Measurements from ENCODE around the gene IPO5.
"Not testable (repeated sequence)": the region's sequence is repeated elsewhere in the genome, so short reads cannot be mapped to it uniquely, and the experiment has no call there.

Gene IPO5

GRCh38 chr13:98026457-98026857, 73.0 kb downstream of the IPO5 start:
- peak; percentile 27 for DNase-seq (ENCODE audit: low read depth)
- TF ChIP-seq MAX (IDR thresholded peaks at IDR 0.05; ENCODE audit: low read depth, low read length) (no peak), MYC (IDR thresholded peaks at IDR 0.05; ENCODE audit: low read depth, low read length) (no peak), CTCF (IDR thresholded peaks at IDR 0.05; ENCODE audit: low read depth, low read length) (no peak), POLR2A (IDR thresholded peaks at IDR 0.05; ENCODE audit: extremely low read depth, insufficient read length) (no peak)
- no peak overlapping the region for H3K4me3 ChIP-seq (ENCODE audit: low read depth, low read length)

DNA sequence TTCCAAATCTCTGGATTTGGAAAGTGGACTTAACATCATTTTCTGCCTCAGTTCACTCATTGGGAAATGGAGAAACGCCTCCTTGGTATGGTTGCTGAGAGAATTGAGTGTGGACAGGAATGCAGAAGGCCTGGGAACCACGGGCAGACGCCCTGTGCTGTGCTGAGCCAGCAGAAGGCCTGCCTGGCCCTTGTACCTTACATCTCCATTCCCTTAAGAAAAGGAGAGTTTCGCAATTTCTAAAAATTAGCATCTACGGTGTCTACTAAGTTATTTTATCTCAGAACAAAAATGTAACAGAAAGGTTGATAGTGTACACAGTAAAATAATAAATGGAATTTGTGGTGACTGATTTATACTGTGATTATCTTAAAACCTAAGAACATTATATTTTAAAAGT, 78.7 kb downstream of the IPO5 start:
- no peak for TF ChIP-seq CTCF (IDR thresholded peaks at IDR 0.05; ENCODE audit: low read depth, low read length)
- no peak for TF ChIP-seq POLR2A (IDR thresholded peaks at IDR 0.05; ENCODE audit: extremely low read depth, insufficient read length)
- TF ChIP-seq MYC (IDR thresholded peaks at IDR 0.05; ENCODE audit: low read depth, low read length): no peak
- TF ChIP-seq MAX (IDR thresholded peaks at IDR 0.05; ENCODE audit: low read depth, low read length): no peak
- H3K4me3 ChIP-seq (ENCODE audit: low read depth, low read length): no peak overlapping the region
- DNase-seq (ENCODE audit: low read depth): no peak

DNA sequence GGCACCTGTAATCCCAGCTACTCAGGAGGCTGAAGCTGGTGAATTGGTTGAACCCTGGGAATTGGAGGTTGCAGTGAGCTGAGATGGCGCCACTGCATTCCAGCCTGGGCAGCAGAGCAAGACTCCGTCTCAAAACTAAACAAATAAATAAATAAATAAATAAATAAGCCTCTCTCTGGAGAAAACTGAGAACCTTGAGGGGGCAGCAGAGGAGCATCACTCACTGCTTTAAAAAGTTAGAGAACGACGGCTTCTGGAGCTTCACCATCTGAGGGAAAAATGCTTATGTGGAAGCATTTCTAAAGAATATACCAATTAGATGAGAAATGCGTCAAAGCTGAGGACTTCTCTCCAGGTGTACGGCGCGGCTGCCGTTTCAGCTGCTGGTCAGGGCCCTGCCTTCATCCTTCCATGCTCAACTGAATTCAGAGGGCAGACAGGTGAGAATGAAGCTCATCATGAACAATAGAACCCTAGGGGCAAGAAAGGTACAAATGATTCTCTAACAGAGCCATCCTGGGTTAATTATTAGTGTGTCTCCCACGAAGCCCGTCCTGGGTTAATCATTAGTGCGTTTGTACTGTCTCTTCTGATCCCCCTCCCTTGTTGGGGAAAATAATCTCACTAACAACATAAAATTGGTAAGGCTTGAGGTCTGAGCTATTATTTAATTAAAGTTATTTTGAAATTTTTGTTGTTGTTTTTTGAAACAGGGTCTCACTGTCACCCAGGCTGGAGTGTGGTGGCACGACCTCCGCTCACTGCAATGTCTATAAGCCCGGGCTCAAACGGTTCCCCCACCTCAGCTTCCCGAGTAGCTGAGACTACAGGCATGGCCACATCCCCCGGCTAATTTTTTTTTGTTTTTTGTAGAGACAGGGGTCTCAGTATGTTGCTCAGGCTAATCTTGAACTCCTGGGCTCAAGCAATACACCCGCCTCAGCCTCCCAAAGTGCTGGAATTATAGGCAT, 80.1 kb downstream of the IPO5 start:
- H3K4me3 ChIP-seq (ENCODE audit: low read depth, low read length): no peak overlapping the region
- DNase-seq (ENCODE audit: low read depth): peak; percentile 35
- TF ChIP-seq MAX (IDR thresholded peaks at IDR 0.05; ENCODE audit: low read depth, low read length) (no peak), CTCF (IDR thresholded peaks at IDR 0.05; ENCODE audit: low read depth, low read length) (peak; percentile 12)

DNA sequence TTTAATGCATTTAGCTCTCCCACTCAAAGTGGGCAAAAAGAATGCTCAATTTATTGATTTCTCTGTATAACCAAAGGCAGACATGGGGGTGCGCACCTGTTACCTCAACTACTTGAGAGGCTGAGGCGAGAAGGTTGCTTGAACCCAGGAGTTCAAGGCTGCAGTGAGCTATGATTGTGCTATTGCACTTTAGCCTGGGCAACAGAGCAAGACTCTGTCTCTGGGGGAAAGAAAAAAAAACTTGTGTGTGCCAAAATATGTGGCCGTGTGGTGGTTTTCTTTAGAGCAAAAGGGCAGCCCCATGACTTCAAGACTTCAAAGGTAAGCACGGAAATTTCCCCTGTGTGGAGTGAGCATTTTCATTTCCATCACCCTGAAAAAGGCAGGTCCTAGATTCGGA, 81.9 kb downstream of the IPO5 start:
- no peak overlapping the region for H3K4me3 ChIP-seq (ENCODE audit: low read depth, low read length)
- no peak for DNase-seq (ENCODE audit: low read depth)
- TF ChIP-seq MYC (IDR thresholded peaks at IDR 0.05; ENCODE audit: low read depth, low read length) (no peak), MAX (IDR thresholded peaks at IDR 0.05; ENCODE audit: low read depth, low read length) (no peak), POLR2A (IDR thresholded peaks at IDR 0.05; ENCODE audit: extremely low read depth, insufficient read length) (no peak), CTCF (IDR thresholded peaks at IDR 0.05; ENCODE audit: low read depth, low read length) (no peak)

- not testable (repeated sequence) for DNase-seq (ENCODE audit: low read depth); H3K4me3 ChIP-seq (ENCODE audit: low read depth, low read length)
These were observed 83.3 kb downstream of the IPO5 start for GRCh38 chr13:98036564-98037302.

- TF ChIP-seq POLR2A (IDR thresholded peaks at IDR 0.05; ENCODE audit: extremely low read depth, insufficient read length) (no peak), MYC (IDR thresholded peaks at IDR 0.05; ENCODE audit: low read depth, low read length) (no peak), MAX (IDR thresholded peaks at IDR 0.05; ENCODE audit: low read depth, low read length) (no peak)
- no peak for DNase-seq (ENCODE audit: low read depth)
- H3K4me3 ChIP-seq (ENCODE audit: low read depth, low read length): no peak overlapping the region
These were observed 85.8 kb downstream of the IPO5 start for GRCh38 chr13:98039261-98039660.

Data from NB4 (cell line).